Testis (tissue), 2 donors: ENCODE data around the gene NSRP1.

Source experiments
- POLR2A ChIP-seq: fragments of 450-650 bp; IDR thresholded peaks from one replicate; pipeline ENCODE4 v1.6.1; 2017; ENCODE audit warnings: antibody characterized with exemption, mild to moderate bottlenecking, moderate library complexity
- TF ChIP-seq, protein P1 (sequence below), 3 experiments: fragments of 450-650 bp in 2 of 3; fragments of 200-600 bp in 1 of 3; sonication (generic) in 1 of 3; IDR thresholded peaks; one replicate each; pipeline ENCODE4 v1.5.1; 2016 to 2019; ENCODE audit warnings: antibody characterized with exemption in 3 of 3, mild to moderate bottlenecking in 2 of 3, moderate library complexity in 1 of 3

DNA sequence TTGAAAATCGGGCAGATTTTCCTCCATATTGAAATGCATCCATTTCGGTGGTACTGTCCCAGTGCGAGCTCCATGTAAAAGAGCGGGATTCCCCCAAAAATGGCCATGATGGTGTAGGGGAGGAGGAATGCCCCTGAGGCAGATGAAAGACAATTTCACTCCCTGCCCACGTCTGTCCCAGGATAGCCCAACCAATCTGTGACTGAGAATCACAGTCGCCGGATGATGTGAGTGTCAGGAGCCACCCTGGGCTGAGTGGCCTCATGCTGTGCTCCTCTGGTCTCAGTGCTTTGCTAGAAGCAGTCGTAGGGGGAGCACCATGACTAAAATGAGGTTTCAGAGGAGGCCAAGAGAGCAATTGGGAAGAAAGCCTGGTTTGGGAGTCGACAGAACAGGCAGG lies 102.2 kb downstream of the NSRP1 start:
- TF ChIP-seq, protein P1, sequence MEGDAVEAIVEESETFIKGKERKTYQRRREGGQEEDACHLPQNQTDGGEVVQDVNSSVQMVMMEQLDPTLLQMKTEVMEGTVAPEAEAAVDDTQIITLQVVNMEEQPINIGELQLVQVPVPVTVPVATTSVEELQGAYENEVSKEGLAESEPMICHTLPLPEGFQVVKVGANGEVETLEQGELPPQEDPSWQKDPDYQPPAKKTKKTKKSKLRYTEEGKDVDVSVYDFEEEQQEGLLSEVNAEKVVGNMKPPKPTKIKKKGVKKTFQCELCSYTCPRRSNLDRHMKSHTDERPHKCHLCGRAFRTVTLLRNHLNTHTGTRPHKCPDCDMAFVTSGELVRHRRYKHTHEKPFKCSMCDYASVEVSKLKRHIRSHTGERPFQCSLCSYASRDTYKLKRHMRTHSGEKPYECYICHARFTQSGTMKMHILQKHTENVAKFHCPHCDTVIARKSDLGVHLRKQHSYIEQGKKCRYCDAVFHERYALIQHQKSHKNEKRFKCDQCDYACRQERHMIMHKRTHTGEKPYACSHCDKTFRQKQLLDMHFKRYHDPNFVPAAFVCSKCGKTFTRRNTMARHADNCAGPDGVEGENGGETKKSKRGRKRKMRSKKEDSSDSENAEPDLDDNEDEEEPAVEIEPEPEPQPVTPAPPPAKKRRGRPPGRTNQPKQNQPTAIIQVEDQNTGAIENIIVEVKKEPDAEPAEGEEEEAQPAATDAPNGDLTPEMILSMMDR (IDR thresholded peaks at IDR 0.05) = no peak
- no peak for TF ChIP-seq POLR2A
